DMS 273 (cell line): Measurements from ENCODE around the gene EPHB3.
"Not testable (repeated sequence)": the region's sequence is repeated elsewhere in the genome, so short reads cannot be mapped to it uniquely, and the experiment has no call there.

ENCODE experiments used
- DNase-seq: peaks from one replicate; lab custom pipeline; 2025; ENCODE audit not compliant: unreplicated experiment; lab: John Stamatoyannopoulos, UW

The EPHB3 gene

DNA sequence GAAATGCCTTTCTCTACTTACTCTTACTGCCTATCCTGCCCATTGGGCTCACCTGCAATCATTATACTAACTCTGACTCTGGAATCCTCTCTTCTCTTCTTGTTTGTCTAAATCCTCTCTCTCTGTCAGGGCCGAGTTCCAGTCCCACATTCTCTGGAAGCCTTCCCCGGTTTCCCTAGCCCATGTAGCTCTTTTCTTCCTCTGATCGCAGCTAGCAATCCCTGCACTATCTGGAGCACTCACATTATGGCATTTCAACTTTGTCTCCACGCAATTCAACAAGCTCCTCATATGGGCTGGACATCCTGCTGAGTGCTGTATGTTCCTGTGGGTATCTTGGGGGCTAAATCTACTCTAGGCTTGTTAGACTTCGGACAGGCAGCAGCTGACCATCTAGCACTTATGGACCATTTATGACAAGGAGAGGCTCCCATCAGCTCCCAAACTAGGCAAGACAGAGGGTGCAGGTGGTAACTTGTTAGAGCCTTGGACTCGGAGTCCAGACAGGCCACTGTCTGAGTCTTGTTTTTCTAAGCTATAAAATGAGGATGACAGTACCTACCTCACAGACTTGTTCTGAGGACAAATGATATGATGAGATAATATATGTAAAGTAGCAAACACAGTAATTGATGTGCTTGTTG is 58.3 kb downstream of the EPHB3 start:
- no peak for DNase-seq

- no peak for DNase-seq
These were observed 59.0 kb downstream of the EPHB3 start for GRCh38 chr3:184620475-184621119.

DNA sequence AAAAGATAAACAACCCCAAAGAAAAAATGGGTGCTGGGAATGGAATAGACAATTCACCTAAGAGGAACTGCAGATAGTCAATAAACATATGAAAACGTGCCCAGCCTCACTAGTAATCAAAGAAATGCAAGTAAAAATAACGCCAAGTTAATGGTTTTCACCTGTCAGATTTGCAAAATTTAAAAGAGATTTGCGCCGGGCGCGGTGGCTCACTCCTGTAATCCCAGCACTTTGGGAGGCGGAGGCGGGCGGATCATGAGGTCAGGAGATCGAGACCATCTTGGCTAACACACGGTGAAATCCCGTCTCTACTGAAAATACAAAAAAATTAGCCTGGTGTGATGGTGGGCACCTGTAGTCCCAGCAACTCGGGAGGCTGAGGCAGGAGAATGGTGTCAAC is 60.6 kb downstream of the EPHB3 start:
- not testable (repeated sequence) for DNase-seq

- DNase-seq: no peak
These were observed 65.3 kb downstream of the EPHB3 start for GRCh38 chr3:184626923-184627322.

DNA sequence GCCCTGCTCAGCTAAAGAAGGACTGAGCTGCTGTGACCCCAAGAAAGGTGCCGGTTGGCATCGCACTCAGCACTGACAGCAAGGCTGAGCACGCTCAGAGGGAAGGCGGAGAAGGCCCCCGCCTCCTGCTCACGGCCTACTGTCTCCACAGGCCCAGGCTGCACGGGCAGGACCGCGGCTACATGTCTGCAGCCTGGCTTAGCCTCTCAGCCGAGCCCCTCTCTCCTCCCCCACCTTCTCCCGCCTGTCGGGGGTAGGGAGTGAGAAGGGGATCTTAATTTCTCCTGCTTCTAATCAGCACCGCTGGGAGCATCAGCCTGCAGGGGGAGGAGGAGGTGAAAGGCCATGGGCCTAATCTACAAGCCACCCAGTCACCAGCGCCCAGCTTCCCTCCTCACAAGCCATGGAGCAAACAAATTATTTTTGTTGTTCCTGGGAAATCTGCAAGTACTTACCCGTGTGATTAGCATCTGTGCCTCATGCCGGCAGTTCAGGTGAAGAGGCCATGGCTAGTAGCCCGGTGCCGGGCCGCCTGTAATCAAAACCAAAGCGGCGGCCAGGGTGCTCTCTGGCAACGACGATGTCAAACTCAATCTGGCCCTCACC is 68.1 kb downstream of the EPHB3 start:
- DNase-seq: no peak

DNA sequence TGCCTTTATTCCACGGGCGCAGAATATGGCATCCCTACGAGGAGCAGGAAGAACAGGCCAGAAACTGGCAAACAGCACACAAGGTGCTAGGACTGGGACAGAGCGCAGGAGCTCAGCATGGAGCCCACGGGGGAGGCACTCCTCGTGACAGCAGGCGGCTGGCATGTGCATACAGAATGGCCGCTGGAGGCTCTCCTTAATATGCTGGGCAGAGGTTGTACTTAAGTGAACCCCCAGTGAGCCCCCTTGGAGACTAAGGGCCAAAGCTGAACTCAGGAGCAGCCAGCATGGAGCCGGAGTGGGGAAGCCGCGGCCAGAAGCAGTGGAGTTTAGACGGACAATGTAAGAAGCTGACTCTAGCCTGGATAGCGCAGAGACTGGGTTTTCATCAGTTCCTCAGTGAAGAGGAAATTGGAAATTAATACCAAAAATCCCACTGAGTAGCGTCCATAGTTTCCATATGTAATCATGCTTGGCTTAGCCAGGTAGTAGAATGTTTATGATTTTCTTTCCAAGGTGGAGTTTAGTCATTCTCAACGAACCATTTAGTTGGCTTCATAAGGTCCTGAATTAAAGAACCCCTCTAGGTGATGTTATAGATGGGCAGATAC is 69.4 kb downstream of the EPHB3 start:
- DNase-seq: no peak

GRCh38 chr3:184631472-184631861 is 69.9 kb downstream of the EPHB3 start:
- no peak for DNase-seq
